Measurements from ENCODE around the gene DOLPP1. TPM values are rescaled to one million over a fixed set of nuclear protein-coding genes. Genes with fewer than 3 reads are reported as not detected.

Gene DOLPP1
- polyA plus RNA-seq, 3 donors = 5.4 to 6.6 (median 5.9) TPM

DNA sequence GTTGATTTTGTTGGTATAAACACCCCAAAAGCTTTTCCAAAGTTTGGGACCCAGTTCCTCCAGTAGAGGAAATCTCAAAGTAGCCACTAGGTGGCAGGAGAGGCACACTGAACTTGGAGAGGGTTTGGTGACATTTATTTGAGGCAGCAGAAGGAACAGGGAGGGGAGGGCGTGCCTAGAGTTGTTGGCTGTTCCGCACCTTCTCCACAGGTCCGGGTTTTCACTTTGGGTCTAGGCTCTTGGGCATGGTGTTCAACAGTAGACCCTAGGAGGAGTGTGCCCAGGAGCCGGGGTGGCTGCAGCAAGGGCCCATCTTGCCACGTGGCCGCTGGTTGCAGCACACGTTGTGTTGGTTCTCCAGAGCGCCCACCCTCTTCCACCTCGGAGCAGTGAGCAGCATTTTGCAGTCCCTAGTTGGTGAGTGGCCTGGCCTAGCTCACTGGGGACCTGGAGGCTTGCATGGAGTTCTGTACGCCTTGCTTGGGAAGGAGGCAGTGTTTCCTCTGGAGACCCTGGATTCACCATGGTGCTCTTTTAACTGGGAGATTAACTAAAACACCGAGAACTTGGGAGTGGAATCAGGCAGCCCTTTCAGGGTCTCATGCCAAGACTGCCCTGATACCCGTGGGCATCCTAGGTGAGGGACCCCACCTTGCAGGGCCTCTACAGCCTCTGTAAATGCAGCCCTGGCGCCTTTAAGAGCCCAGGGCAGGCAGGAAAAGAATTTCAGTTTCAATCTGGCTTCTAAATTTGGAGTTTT lies 58.5 kb downstream of the DOLPP1 start:
- H3K4me3 ChIP-seq (replicated peaks in 1 of 3; ENCODE audit: low read depth in 2 of 3, low read length in 3 of 3) = peak overlapping the region; percentile 27 to 73 (median 32)
- peak overlapping the region; percentile 84 for H3K9ac ChIP-seq (ENCODE audit: insufficient read depth, low read length, poor library complexity, severe bottlenecking)
- H3K9me3 ChIP-seq (replicated peaks in 1 of 2; ENCODE audit: control insufficient read depth in 1 of 2, insufficient read depth in 1 of 2, low read length in 2 of 2) = no peaks in the 10 kb centered on the region
- Mint-ChIP-seq H3K9me3 (no peaks in the 10 kb centered on the region), H3K27me3 (ENCODE audit: low read depth in 3 of 3) (peaks cover 0 to 2% (median 0%) of the 10 kb centered on the region in 3 donors), H3K4me3 (peak overlapping the region; percentile 79 to 92), H3K36me3 (peaks cover 47 to 72% of the 10 kb centered on the region in 2 donors), H3K4me1 (peaks cover 41% of the 10 kb centered on the region), H3K27ac (peak overlapping the region; percentile 96 to 98 (median 97))
- peak overlapping the region; percentile 50 for H2AFZ ChIP-seq (ENCODE audit: insufficient read depth, low read depth, low read length, poor library complexity, severe bottlenecking)
- peaks cover 17% of the 10 kb centered on the region for H3K79me2 ChIP-seq (ENCODE audit: insufficient read depth, low read length)
- peak overlapping the region; percentile 77 for H3K4me2 ChIP-seq (replicated peaks; ENCODE audit: extremely low read depth, low read length, poor library complexity, severe bottlenecking)
- peak; percentile 79 to 85 (median 81) for DNase-seq
- no peaks in the 10 kb centered on the region for H3K27me3 ChIP-seq (ENCODE audit: control insufficient read depth in 2 of 2, insufficient read depth in 2 of 2, low read length in 2 of 2)
- H4K20me1 ChIP-seq (ENCODE audit: insufficient read depth, low read length) = peaks cover 7% of the 10 kb centered on the region
- WGBS (ENCODE audit: insufficient coverage) = 6% methylated on average over 10 of the region's 13 CpGs
- H3K27ac ChIP-seq (ENCODE audit: low read depth in 1 of 2, low read length in 2 of 2) = peak overlapping the region; percentile 97 to 99
- intact Hi-C loops (cut with micrococcal nuclease) = loop anchor here (5.0 to 10.0 kb wide), 3 partner anchors 38 to 645 kb away; partner anchors contain the start of gene IER5L (in 1 of the 2)
- peaks cover 37 to 47% of the 10 kb centered on the region in 2 donors for H3K4me1 ChIP-seq (ENCODE audit: control insufficient read depth in 1 of 2, insufficient read depth in 2 of 2, low read length in 2 of 2)
- peaks cover 53 to 61% of the 10 kb centered on the region in 2 donors for H3K36me3 ChIP-seq (replicated peaks in 1 of 2; ENCODE audit: control insufficient read depth in 1 of 2, insufficient read depth in 2 of 2, low read length in 2 of 2)
- TF ChIP-seq, protein P1, sequence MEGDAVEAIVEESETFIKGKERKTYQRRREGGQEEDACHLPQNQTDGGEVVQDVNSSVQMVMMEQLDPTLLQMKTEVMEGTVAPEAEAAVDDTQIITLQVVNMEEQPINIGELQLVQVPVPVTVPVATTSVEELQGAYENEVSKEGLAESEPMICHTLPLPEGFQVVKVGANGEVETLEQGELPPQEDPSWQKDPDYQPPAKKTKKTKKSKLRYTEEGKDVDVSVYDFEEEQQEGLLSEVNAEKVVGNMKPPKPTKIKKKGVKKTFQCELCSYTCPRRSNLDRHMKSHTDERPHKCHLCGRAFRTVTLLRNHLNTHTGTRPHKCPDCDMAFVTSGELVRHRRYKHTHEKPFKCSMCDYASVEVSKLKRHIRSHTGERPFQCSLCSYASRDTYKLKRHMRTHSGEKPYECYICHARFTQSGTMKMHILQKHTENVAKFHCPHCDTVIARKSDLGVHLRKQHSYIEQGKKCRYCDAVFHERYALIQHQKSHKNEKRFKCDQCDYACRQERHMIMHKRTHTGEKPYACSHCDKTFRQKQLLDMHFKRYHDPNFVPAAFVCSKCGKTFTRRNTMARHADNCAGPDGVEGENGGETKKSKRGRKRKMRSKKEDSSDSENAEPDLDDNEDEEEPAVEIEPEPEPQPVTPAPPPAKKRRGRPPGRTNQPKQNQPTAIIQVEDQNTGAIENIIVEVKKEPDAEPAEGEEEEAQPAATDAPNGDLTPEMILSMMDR (IDR thresholded peaks at IDR 0.05) = peak; percentile 91

DNA sequence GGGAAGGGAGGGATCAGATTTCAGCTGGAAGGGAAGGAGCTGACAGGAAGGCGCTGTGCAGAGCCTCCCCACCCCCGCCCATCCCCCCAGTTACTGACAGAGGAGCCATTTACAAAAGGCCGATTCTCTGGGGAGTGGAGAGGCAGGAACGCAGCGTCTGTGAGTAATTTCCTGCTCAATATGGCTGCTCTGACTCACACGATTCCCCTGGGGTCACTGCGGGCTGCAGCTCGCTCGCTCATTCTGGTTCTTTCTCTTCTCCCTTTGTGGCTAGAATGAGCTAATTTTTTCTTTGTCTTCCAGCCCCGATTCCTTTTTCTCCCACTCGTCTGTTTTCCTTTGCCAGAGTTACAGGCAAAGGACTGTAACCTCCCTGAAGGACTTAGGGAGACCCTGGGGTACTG lies 59.1 kb downstream of the DOLPP1 start:
- peak overlapping the region; percentile 84 for H3K9ac ChIP-seq (ENCODE audit: insufficient read depth, low read length, poor library complexity, severe bottlenecking)
- Mint-ChIP-seq H3K27ac (peak overlapping the region; percentile 96 to 98 (median 97)), H3K36me3 (peaks cover 41 to 70% of the 10 kb centered on the region in 2 donors), H3K9me3 (no peaks in the 10 kb centered on the region), H3K4me3 (peak overlapping the region; percentile 79 to 92), H3K4me1 (peaks cover 41% of the 10 kb centered on the region), H3K27me3 (ENCODE audit: low read depth in 3 of 3) (peaks cover 0 to 2% (median 0%) of the 10 kb centered on the region in 3 donors)
- no peaks in the 10 kb centered on the region for H3K9me3 ChIP-seq (replicated peaks in 1 of 2; ENCODE audit: control insufficient read depth in 1 of 2, insufficient read depth in 1 of 2, low read length in 2 of 2)
- peaks cover 37 to 47% of the 10 kb centered on the region in 2 donors for H3K4me1 ChIP-seq (ENCODE audit: control insufficient read depth in 1 of 2, insufficient read depth in 2 of 2, low read length in 2 of 2)
- intact Hi-C loops (cut with micrococcal nuclease) = loop anchor here (2.0 to 10.0 kb wide), 4 partner anchors 37 to 645 kb away; partner anchors contain the start of gene IER5L (in 1 of the 2)
- H4K20me1 ChIP-seq (ENCODE audit: insufficient read depth, low read length) = peaks cover 7% of the 10 kb centered on the region
- peak overlapping the region; percentile 27 to 73 (median 32) for H3K4me3 ChIP-seq (replicated peaks in 1 of 3; ENCODE audit: low read depth in 2 of 3, low read length in 3 of 3)
- peak overlapping the region; percentile 97 to 99 for H3K27ac ChIP-seq (ENCODE audit: low read depth in 1 of 2, low read length in 2 of 2)
- peak; percentile 94 to 98 (median 95) for DNase-seq
- H2AFZ ChIP-seq (ENCODE audit: insufficient read depth, low read depth, low read length, poor library complexity, severe bottlenecking) = peak overlapping the region; percentile 50
- WGBS (ENCODE audit: insufficient coverage) = 0% methylated on average over 5 of the region's 11 CpGs
- peaks cover 17% of the 10 kb centered on the region for H3K79me2 ChIP-seq (ENCODE audit: insufficient read depth, low read length)
- H3K27me3 ChIP-seq (ENCODE audit: control insufficient read depth in 2 of 2, insufficient read depth in 2 of 2, low read length in 2 of 2) = no peaks in the 10 kb centered on the region
- TF ChIP-seq, protein P1 (IDR thresholded peaks at IDR 0.05) = no peak
- H3K36me3 ChIP-seq (replicated peaks in 1 of 2; ENCODE audit: control insufficient read depth in 1 of 2, insufficient read depth in 2 of 2, low read length in 2 of 2) = peaks cover 48 to 56% of the 10 kb centered on the region in 2 donors
- H3K4me2 ChIP-seq (replicated peaks; ENCODE audit: extremely low read depth, low read length, poor library complexity, severe bottlenecking) = peak overlapping the region; percentile 77

Other genes with a start within 250 kb of the DOLPP1 start
- gene KYAT1, start 199.2 kb upstream of the DOLPP1 start, polyA plus RNA-seq = 1 to 10 TPM; 2.4 to 4.5 (median 3.6) TPM
- gene LRRC8A, start 199.0 kb upstream of the DOLPP1 start, polyA plus RNA-seq = 10 to 100 TPM in 2 of 3 donors, 1 to 10 TPM in 1; 7.8 to 10.8 (median 10.3) TPM
- under 1 TPM in 1 of 3 donors, not detected in 2; 0.29 TPM for gene PHYHD1, start 160.1 kb upstream of the DOLPP1 start, polyA plus RNA-seq
- gene DOLK, start 133.5 kb upstream of the DOLPP1 start, polyA plus RNA-seq = 1 to 10 TPM in 2 of 3 donors, under 1 TPM in 1; 0.76 to 8.5 (median 7.0) TPM
- gene NUP188, start 133.4 kb upstream of the DOLPP1 start, polyA plus RNA-seq = 10 to 100 TPM; 10.5 to 28.2 (median 17.2) TPM
- gene SH3GLB2, start 52.8 kb upstream of the DOLPP1 start, polyA plus RNA-seq = 10 to 100 TPM in 2 of 3 donors, 1 to 10 TPM in 1; 8.0 to 77.0 (median 25.9) TPM
- gene MIGA2, start 44.5 kb upstream of the DOLPP1 start, polyA plus RNA-seq = 10 to 100 TPM in 1 of 3 donors, 1 to 10 TPM in 2; 1.9 to 45.4 (median 5.9) TPM
- 10 to 100 TPM; 12.2 to 19.4 (median 15.0) TPM for gene CRAT, start 29.7 kb downstream of the DOLPP1 start, polyA plus RNA-seq
- 10 to 100 TPM; 11.7 to 38.5 (median 12.4) TPM for gene PTPA, start 30.3 kb downstream of the DOLPP1 start, polyA plus RNA-seq
- 10 to 100 TPM in 1 of 3 donors, under 1 TPM in 2; 0.36 to 15.5 (median 0.79) TPM for gene IER5L, start 97.2 kb downstream of the DOLPP1 start, polyA plus RNA-seq